ENCODE measurements around the gene NPHP4. TPM values are rescaled to one million over a fixed set of nuclear protein-coding genes. Genes with fewer than 3 reads are reported as not detected.

NPHP4 gene
- polyA plus RNA-seq, 2 donors: 2.9 to 4.4 TPM

GRCh38 chr1:5938101-5938646, 54.1 kb downstream of the NPHP4 start:
- 88 to 90% methylated on average over 17 of the region's 17 CpGs for WGBS, 2 donors
- H3K27ac ChIP-seq (ENCODE audit: low read depth in 2 of 2, low read length in 1 of 2): no peak overlapping the region

GRCh38 chr1:5937373-5937857, 54.8 kb downstream of the NPHP4 start:
- Histone ChIP-seq H3K36me3 (ENCODE audit: control insufficient read depth in 2 of 2, insufficient read depth in 2 of 2, low read length in 1 of 2) (peaks cover 0 to 6% of the 10 kb centered on the region in 2 donors), H3K4me3 (ENCODE audit: low read depth in 1 of 2, low read length in 2 of 2) (no peak overlapping the region), H3K27me3 (ENCODE audit: control insufficient read depth in 1 of 2, insufficient read depth in 2 of 2, low read length in 2 of 2) (no peaks in the 10 kb centered on the region), H3K9me3 (ENCODE audit: control insufficient read depth in 2 of 2, insufficient read depth in 1 of 2, low read depth in 1 of 2, low read length in 1 of 2) (no peaks in the 10 kb centered on the region), H3K4me1 (ENCODE audit: control insufficient read depth in 2 of 2, insufficient read depth in 2 of 2, low read length in 1 of 2) (peaks cover 0 to 5% of the 10 kb centered on the region in 2 donors), H3K27ac (ENCODE audit: low read depth in 2 of 2, low read length in 1 of 2) (no peak overlapping the region)
- WGBS, 2 donors: 90 to 93% methylated on average over 9 of the region's 9 CpGs

More at GRCh38 chr1:5938101-5938646, 54.1 kb downstream of the NPHP4 start:
- Histone ChIP-seq H3K9me3 (ENCODE audit: control insufficient read depth in 2 of 2, insufficient read depth in 1 of 2, low read depth in 1 of 2, low read length in 1 of 2) (no peaks in the 10 kb centered on the region), H3K36me3 (ENCODE audit: control insufficient read depth in 2 of 2, insufficient read depth in 2 of 2, low read length in 1 of 2) (peaks cover 0 to 6% of the 10 kb centered on the region in 2 donors), H3K27me3 (ENCODE audit: control insufficient read depth in 1 of 2, insufficient read depth in 2 of 2, low read length in 2 of 2) (no peaks in the 10 kb centered on the region), H3K4me3 (ENCODE audit: low read depth in 1 of 2, low read length in 2 of 2) (no peak overlapping the region), H3K4me1 (ENCODE audit: control insufficient read depth in 2 of 2, insufficient read depth in 2 of 2, low read length in 1 of 2) (peaks cover 0 to 5% of the 10 kb centered on the region in 2 donors)

GRCh38 chr1:5936621-5937372, 55.4 kb downstream of the NPHP4 start:
- Histone ChIP-seq H3K4me3 (ENCODE audit: low read depth in 1 of 2, low read length in 2 of 2) (no peak overlapping the region), H3K27me3 (ENCODE audit: control insufficient read depth in 1 of 2, insufficient read depth in 2 of 2, low read length in 2 of 2) (no peaks in the 10 kb centered on the region), H3K4me1 (ENCODE audit: control insufficient read depth in 2 of 2, insufficient read depth in 2 of 2, low read length in 1 of 2) (peaks cover 0 to 5% of the 10 kb centered on the region in 2 donors), H3K9me3 (ENCODE audit: control insufficient read depth in 2 of 2, insufficient read depth in 1 of 2, low read depth in 1 of 2, low read length in 1 of 2) (no peaks in the 10 kb centered on the region), H3K27ac (ENCODE audit: low read depth in 2 of 2, low read length in 1 of 2) (no peak overlapping the region), H3K36me3 (ENCODE audit: control insufficient read depth in 2 of 2, insufficient read depth in 2 of 2, low read length in 1 of 2) (peaks cover 0 to 6% of the 10 kb centered on the region in 2 donors)
- 93 to 97% methylated on average over 13 of the region's 13 CpGs for WGBS, 2 donors

GRCh38 chr1:5936126-5936525, 56.1 kb downstream of the NPHP4 start:
- Histone ChIP-seq H3K4me3 (ENCODE audit: low read depth in 1 of 2, low read length in 2 of 2) (no peak overlapping the region), H3K9me3 (ENCODE audit: control insufficient read depth in 2 of 2, insufficient read depth in 1 of 2, low read depth in 1 of 2, low read length in 1 of 2) (no peaks in the 10 kb centered on the region), H3K4me1 (ENCODE audit: control insufficient read depth in 2 of 2, insufficient read depth in 2 of 2, low read length in 1 of 2) (peaks cover 0 to 5% of the 10 kb centered on the region in 2 donors), H3K36me3 (ENCODE audit: control insufficient read depth in 2 of 2, insufficient read depth in 2 of 2, low read length in 1 of 2) (peaks cover 0 to 6% of the 10 kb centered on the region in 2 donors), H3K27ac (ENCODE audit: low read depth in 2 of 2, low read length in 1 of 2) (no peak overlapping the region), H3K27me3 (ENCODE audit: control insufficient read depth in 1 of 2, insufficient read depth in 2 of 2, low read length in 2 of 2) (no peaks in the 10 kb centered on the region)
- 91% methylated on average over 5 of the region's 5 CpGs for WGBS, 2 donors

- peaks cover 0 to 6% of the 10 kb centered on the region in 2 donors for H3K36me3 ChIP-seq (ENCODE audit: control insufficient read depth in 2 of 2, insufficient read depth in 2 of 2, low read length in 1 of 2)
- H3K4me3 ChIP-seq (ENCODE audit: low read depth in 1 of 2, low read length in 2 of 2): no peak overlapping the region
- WGBS, 2 donors: 80 to 88% methylated on average over 6 of the region's 6 CpGs
- no peaks in the 10 kb centered on the region for H3K9me3 ChIP-seq (ENCODE audit: control insufficient read depth in 2 of 2, insufficient read depth in 1 of 2, low read depth in 1 of 2, low read length in 1 of 2)
- H3K4me1 ChIP-seq (ENCODE audit: control insufficient read depth in 2 of 2, insufficient read depth in 2 of 2, low read length in 1 of 2): peaks cover 0 to 5% of the 10 kb centered on the region in 2 donors
- no peak overlapping the region for H3K27ac ChIP-seq (ENCODE audit: low read depth in 2 of 2, low read length in 1 of 2)
- H3K27me3 ChIP-seq (ENCODE audit: control insufficient read depth in 1 of 2, insufficient read depth in 2 of 2, low read length in 2 of 2): no peaks in the 10 kb centered on the region
Measured at GRCh38 chr1:5935026-5935425, 57.2 kb downstream of the NPHP4 start.

- H3K4me1 ChIP-seq (ENCODE audit: control insufficient read depth in 2 of 2, insufficient read depth in 2 of 2, low read length in 1 of 2): peaks cover 0 to under 1% of the 10 kb centered on the region in 2 donors
- H3K27me3 ChIP-seq (ENCODE audit: control insufficient read depth in 1 of 2, insufficient read depth in 2 of 2, low read length in 2 of 2): no peaks in the 10 kb centered on the region
- no peak overlapping the region for H3K4me3 ChIP-seq (ENCODE audit: low read depth in 1 of 2, low read length in 2 of 2)
- no peak overlapping the region for H3K27ac ChIP-seq (ENCODE audit: low read depth in 2 of 2, low read length in 1 of 2)
- H3K9me3 ChIP-seq (ENCODE audit: control insufficient read depth in 2 of 2, insufficient read depth in 1 of 2, low read depth in 1 of 2, low read length in 1 of 2): no peaks in the 10 kb centered on the region
- 94 to 95% methylated on average over 20 of the region's 20 CpGs for WGBS, 2 donors
- H3K36me3 ChIP-seq (ENCODE audit: control insufficient read depth in 2 of 2, insufficient read depth in 2 of 2, low read length in 1 of 2): peaks cover 0 to 6% of the 10 kb centered on the region in 2 donors
Measured at GRCh38 chr1:5934058-5934884, 58.0 kb downstream of the NPHP4 start.

- Histone ChIP-seq H3K9me3 (ENCODE audit: control insufficient read depth in 2 of 2, insufficient read depth in 1 of 2, low read depth in 1 of 2, low read length in 1 of 2) (no peaks in the 10 kb centered on the region), H3K4me3 (ENCODE audit: low read depth in 1 of 2, low read length in 2 of 2) (no peak overlapping the region), H3K27ac (ENCODE audit: low read depth in 2 of 2, low read length in 1 of 2) (no peak overlapping the region), H3K27me3 (ENCODE audit: control insufficient read depth in 1 of 2, insufficient read depth in 2 of 2, low read length in 2 of 2) (no peaks in the 10 kb centered on the region), H3K4me1 (ENCODE audit: control insufficient read depth in 2 of 2, insufficient read depth in 2 of 2, low read length in 1 of 2) (no peaks in the 10 kb centered on the region), H3K36me3 (ENCODE audit: control insufficient read depth in 2 of 2, insufficient read depth in 2 of 2, low read length in 1 of 2) (peaks cover 0 to 6% of the 10 kb centered on the region in 2 donors)
- 75 to 89% methylated on average over 7 of the region's 7 CpGs for WGBS, 2 donors
Measured at GRCh38 chr1:5933676-5934057, 58.6 kb downstream of the NPHP4 start.

- WGBS, 2 donors: 96 to 97% methylated on average over 6 of the region's 6 CpGs
- H3K36me3 ChIP-seq (ENCODE audit: control insufficient read depth in 2 of 2, insufficient read depth in 2 of 2, low read length in 1 of 2): peaks cover 0 to 3% of the 10 kb centered on the region in 2 donors
- no peaks in the 10 kb centered on the region for H3K4me1 ChIP-seq (ENCODE audit: control insufficient read depth in 2 of 2, insufficient read depth in 2 of 2, low read length in 1 of 2)
- no peak overlapping the region for H3K4me3 ChIP-seq (ENCODE audit: low read depth in 1 of 2, low read length in 2 of 2)
- no peak overlapping the region for H3K27ac ChIP-seq (ENCODE audit: low read depth in 2 of 2, low read length in 1 of 2)
- H3K27me3 ChIP-seq (ENCODE audit: control insufficient read depth in 1 of 2, insufficient read depth in 2 of 2, low read length in 2 of 2): no peaks in the 10 kb centered on the region
- H3K9me3 ChIP-seq (ENCODE audit: control insufficient read depth in 2 of 2, insufficient read depth in 1 of 2, low read depth in 1 of 2, low read length in 1 of 2): no peaks in the 10 kb centered on the region
Measured at GRCh38 chr1:5933050-5933449, 59.2 kb downstream of the NPHP4 start.

- no peaks in the 10 kb centered on the region for H3K9me3 ChIP-seq (ENCODE audit: control insufficient read depth in 2 of 2, insufficient read depth in 1 of 2, low read depth in 1 of 2, low read length in 1 of 2)
- H3K27ac ChIP-seq (ENCODE audit: low read depth in 2 of 2, low read length in 1 of 2): no peak overlapping the region
- 90 to 92% methylated on average over 4 of the region's 4 CpGs for WGBS, 2 donors
- H3K27me3 ChIP-seq (ENCODE audit: control insufficient read depth in 1 of 2, insufficient read depth in 2 of 2, low read length in 2 of 2): no peaks in the 10 kb centered on the region
- peaks cover 0 to 3% of the 10 kb centered on the region in 2 donors for H3K36me3 ChIP-seq (ENCODE audit: control insufficient read depth in 2 of 2, insufficient read depth in 2 of 2, low read length in 1 of 2)
- no peaks in the 10 kb centered on the region for H3K4me1 ChIP-seq (ENCODE audit: control insufficient read depth in 2 of 2, insufficient read depth in 2 of 2, low read length in 1 of 2)
- H3K4me3 ChIP-seq (ENCODE audit: low read depth in 1 of 2, low read length in 2 of 2): no peak overlapping the region
Measured at GRCh38 chr1:5928714-5929400, 63.4 kb downstream of the NPHP4 start.
